SK-N-DZ (cell line): Measurements from ENCODE around the gene UTS2B.

Source experiments
- DNase-seq: peaks from one replicate; pipeline ENCODE4 v3.0.0-alpha.2; 2015; ENCODE audit warnings: low spot score

The UTS2B gene

DNA sequence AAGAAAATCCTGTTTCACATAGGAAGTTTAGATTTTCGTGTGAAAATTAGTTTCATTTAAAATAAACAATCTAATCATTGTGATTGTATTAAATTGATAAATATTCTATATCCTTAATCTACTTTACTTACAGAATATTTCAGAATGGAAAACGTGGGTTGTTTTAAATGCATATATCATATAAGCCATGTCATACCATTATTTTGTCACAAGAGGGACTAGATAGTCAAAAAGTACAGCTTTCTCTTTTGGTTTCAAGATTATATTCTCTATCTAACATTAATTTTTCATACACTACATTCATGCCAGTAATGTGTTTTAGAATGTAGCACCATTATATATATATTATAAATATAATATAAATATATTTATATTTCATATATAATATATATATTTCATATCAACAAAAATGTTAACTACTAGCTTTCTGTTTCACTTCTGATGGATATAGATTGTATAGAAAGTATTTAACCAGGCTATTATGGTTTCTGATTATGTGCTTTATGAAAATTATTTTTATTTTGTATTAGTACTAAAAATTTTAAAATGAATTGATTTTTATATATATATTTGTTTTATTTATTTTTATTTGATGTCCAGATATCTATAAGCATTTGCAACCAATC is 86.0 kb downstream of the UTS2B start:
- DNase-seq, result no peak

- no peak for DNase-seq
Measured at GRCh38 chr3:191240486-191240885, 89.8 kb downstream of the UTS2B start.

DNA sequence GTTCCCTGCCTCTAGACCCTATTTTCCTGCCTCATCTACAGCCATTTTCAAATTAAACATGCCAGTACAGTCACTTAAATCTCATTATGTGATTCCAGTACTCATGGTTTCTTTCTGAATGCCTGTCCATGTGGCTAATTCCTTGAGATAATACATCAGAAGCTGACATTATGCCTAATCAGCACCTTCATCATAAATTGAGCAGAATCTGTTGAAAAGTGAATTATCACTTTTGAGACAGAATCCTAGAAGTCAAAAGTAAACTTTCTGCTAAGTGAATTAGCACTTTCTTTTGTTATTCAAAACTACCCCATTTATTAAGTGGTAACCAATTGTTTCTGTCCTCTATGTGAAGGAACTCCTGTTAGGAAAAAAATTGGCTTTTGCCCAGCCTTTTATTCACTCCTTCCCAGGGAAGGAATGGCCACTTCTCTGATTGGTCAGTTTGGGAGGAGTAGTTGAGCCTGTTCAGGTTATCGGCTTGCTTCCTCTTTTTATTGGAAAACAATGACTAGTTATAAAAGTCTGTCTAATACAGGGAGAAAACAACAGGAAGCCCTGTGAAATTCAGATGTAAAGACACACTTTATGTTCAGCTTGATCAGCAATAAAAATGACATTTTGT is 90.8 kb downstream of the UTS2B start:
- no peak for DNase-seq

GRCh38 chr3:191238321-191238817 is 92.0 kb downstream of the UTS2B start:
- no peak for DNase-seq

DNA sequence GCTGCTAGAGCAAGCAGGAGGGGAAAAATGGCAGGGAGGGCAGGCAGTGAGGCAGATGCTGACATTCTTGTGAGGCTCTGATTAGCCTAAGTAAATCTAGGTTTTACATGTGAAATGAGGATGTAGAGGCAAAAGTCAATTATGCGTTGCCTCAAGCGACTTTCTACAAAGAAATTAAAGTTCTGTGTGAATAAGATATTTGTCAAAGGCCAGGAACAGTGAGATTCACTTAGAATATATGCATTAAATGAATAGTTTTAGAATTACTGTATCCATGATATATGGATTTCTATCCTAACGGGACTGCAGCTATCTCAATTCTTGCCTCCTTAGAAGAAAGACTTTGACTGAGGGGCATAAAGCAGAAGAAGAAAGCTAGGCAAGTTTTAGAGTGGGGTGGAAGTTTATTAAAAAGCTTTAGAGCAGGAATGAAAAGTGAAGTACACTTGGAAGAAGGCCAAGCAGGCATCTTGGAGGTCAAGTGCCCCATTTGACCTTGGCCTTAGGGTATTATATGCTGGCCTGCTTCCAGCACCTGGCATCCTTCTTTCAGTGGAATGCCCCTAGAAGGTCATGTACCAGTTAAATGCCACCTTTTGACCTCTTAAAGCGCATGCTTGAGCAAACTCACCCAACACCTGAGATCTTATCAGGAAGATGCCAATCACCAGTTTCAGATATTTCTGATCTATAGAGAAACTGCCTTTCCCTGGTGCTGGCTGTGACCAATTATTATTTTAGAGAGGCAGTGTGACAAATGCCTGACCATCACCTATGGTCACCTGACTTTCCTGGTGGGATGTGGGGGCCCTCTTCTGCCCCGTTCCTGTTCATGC is 93.1 kb downstream of the UTS2B start:
- DNase-seq, result no peak

DNA sequence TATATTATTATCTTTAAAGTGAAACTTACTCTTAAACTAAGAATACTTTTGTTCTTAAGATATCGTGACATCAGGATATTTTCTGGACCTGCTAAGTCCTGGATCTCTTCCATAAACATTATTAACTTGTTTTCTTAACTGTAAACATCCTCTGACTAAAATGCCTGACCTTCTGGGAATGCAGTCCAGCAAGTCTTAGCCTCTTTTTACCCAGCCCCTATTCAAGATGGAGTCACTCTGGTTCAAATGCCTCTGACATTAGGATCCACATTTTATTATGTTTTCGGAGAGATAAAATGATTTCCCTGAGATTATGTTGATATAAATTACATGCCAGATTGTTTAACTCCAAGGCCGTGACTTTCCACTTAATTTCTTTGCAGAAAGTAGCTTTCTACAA is 93.7 kb downstream of the UTS2B start:
- DNase-seq, result no peak

- no peak for DNase-seq
Measured at GRCh38 chr3:191235331-191236314, 94.7 kb downstream of the UTS2B start.

GRCh38 chr3:191234216-191234615 is 96.1 kb downstream of the UTS2B start:
- DNase-seq, result no peak

- no peak for DNase-seq
Measured at GRCh38 chr3:191227541-191227940, 102.8 kb downstream of the UTS2B start.

DNA sequence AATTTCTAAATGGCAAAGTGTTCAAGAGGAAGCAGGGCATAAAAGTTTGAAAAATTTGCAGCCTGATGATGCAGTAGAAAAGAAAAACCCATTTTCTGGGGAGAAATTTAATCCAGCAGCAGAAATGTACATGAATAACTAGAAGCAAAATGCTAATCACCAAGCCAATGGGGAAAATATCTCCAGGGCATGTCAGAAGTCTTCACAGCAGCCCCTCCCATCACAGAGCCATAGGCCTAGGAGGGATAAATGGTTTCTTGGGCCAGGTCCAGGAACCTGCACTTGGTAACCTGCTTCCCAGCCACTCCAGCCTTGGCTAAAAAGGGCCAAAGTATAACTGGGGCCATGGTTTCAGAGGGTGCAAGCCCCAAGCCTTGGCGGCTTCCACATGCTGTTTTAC is 108.7 kb downstream of the UTS2B start:
- DNase-seq, result no peak

DNA sequence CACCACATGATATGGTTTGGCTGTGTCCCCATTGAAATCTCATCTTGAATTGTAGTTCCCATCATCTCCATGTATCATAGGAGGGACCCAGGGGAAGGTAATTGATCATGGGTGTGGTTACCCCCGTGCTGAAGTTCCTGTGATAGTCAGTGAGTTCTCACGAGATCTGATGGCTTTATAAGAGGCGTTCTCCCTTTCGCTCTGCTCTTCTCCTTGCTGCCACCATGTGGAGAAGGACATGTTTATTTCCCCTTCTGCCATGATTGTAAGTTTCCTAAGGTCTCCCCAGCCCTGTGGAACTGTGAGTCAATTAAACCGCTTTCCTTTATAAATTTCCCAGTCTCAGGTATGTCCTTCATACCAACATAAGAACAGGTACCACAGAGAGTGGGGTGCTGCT is 109.4 kb downstream of the UTS2B start:
- DNase-seq, result no peak

- no peak for DNase-seq
Measured at GRCh38 chr3:191217301-191217700, 113.0 kb downstream of the UTS2B start.
